Neural progenitor cell (in vitro differentiated cells): ENCODE data around the gene OR11H12. TPM values are rescaled to one million over a fixed set of nuclear protein-coding genes. Genes with fewer than 3 reads are reported as not detected.
"Not testable (repeated sequence)": the region's sequence is repeated elsewhere in the genome, so short reads cannot be mapped to it uniquely, and the experiment has no call there.

Experiments used
- DNase-seq: peaks from one replicate; pipeline ENCODE4 v3.0.0-alpha.2; 2016; ENCODE audit warnings: low spot score
- H2AFZ ChIP-seq: fragments of 200-600 bp; sonication (generic); replicated peaks from 2 replicates; pipeline ENCODE4 v1.6.1; 2016; ENCODE audit warnings: antibody characterized with exemption
- H3F3A ChIP-seq: fragments of 200-600 bp; sonication (generic); 2 replicates; pipeline ENCODE4 v1.6.1; 2016; ENCODE audit warnings: antibody characterized with exemption, low read depth
- H3K27ac ChIP-seq: fragments of 200-600 bp; sonication (generic); 2 replicates; pipeline ENCODE4 v1.5.1; 2016; ENCODE audit warnings: mild to moderate bottlenecking
- H3K27me3 ChIP-seq: fragments of 200-600 bp; sonication (generic); 2 replicates; pipeline ENCODE4 v1.6.1; 2016; ENCODE audit warnings: mild to moderate bottlenecking, moderate library complexity
- H3K36me3 ChIP-seq: fragments of 200-600 bp; sonication (generic); 2 replicates; pipeline ENCODE4 v1.5.1; 2016
- H3K4me1 ChIP-seq: fragments of 200-600 bp; sonication (generic); 2 replicates; pipeline ENCODE4 v1.6.1; 2016; ENCODE audit warnings: mixed run types
- H3K4me2 ChIP-seq: fragments of 200-600 bp; sonication (generic); 2 replicates; pipeline ENCODE4 v1.6.1; 2016
- H3K4me3 ChIP-seq: fragments of 200-600 bp; sonication (generic); 2 replicates; pipeline ENCODE4 v1.5.1; 2016
- H3K79me2 ChIP-seq: fragments of 200-600 bp; sonication (generic); 2 replicates; pipeline ENCODE4 v1.6.1; 2016; ENCODE audit warnings: low read depth
- H3K9ac ChIP-seq: fragments of 200-600 bp; sonication (generic); 2 replicates; pipeline ENCODE4 v1.6.1; 2016
- H3K9me3 ChIP-seq: fragments of 200-600 bp; sonication (generic); 2 replicates; pipeline ENCODE4 v1.5.1; 2016; ENCODE audit warnings: low read depth
- H4K20me1 ChIP-seq: fragments of 200-600 bp; sonication (generic); 2 replicates; pipeline ENCODE4 v1.6.1; 2016; ENCODE audit warnings: low read depth
- H3K27ac Mint-ChIP-seq: 3 replicates; pipeline ENCODE4 v1.8.0; 2021; ENCODE audit warnings: mixed read lengths
- H3K27me3 Mint-ChIP-seq: 2 replicates; pipeline ENCODE4 v1.8.0; 2022; ENCODE audit warnings: low read depth, mild to moderate bottlenecking, inconsistent platforms, moderate library complexity, mixed read lengths; ENCODE audit not compliant: insufficient read depth
- H3K36me3 Mint-ChIP-seq: 3 replicates; pipeline ENCODE4 v1.8.0; 2021; ENCODE audit warnings: mixed read lengths
- H3K4me1 Mint-ChIP-seq: 3 replicates; pipeline ENCODE4 v1.8.0; 2021; ENCODE audit warnings: mixed read lengths
- H3K4me3 Mint-ChIP-seq: 3 replicates; pipeline ENCODE4 v1.8.0; 2021; ENCODE audit warnings: mild to moderate bottlenecking, moderate library complexity, mixed read lengths
- H3K9me3 Mint-ChIP-seq: 3 replicates; pipeline ENCODE4 v1.8.0; 2020; ENCODE audit warnings: mixed read lengths
- total RNA-seq: library from RNA; depleted of rRNA; stranded (reverse); fragments of >200 nt; gene quantifications from 2 replicates; pipeline ENCODE4 v1.2.3, GENCODE V29; 2015; ENCODE audit warnings: low replicate concordance

Gene OR11H12, protein sequence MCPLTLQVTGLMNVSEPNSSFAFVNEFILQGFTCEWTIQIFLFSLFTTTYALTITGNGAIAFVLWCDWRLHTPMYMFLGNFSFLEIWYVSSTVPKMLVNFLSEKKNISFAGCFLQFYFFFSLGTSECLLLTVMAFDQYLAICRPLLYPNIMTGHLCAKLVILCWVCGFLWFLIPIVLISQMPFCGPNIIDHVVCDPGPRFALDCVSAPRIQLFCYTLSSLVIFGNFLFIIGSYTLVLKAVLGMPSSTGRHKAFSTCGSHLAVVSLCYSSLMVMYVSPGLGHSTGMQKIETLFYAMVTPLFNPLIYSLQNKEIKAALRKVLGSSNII
- not detected in 2 replicates for total RNA-seq

DNA sequence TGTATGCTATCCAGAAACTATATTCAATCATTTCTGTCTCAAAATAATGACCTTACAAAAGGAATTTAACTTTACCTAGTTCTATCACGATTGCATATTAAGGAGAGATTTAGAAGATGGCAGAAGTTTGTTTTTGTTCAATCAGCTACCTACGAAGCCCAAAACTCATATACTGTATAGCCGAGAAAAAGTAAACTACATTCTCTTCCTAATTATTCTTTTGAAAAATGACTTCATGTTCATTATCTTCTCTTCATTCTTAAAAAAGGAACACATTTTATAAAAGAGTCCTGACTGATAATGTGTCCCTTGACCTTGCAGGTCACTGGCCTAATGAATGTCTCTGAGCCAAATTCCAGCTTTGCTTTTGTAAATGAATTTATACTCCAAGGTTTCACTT, at the start of gene OR11H12:
Gene OR11H12 (plus strand): TSS at position 301 of the 400 bp plus-strand sequence. CDS start 0 bp downstream, at position 301.
- H3K27ac Mint-ChIP-seq, H3K27me3 ChIP-seq, H3K36me3 ChIP-seq, H3K9me3 Mint-ChIP-seq, H4K20me1 ChIP-seq, H3K4me1 ChIP-seq, H3K9me3 ChIP-seq, H3K4me3 ChIP-seq, H3K4me1 Mint-ChIP-seq, H3K36me3 Mint-ChIP-seq, H3K27me3 Mint-ChIP-seq, H2AFZ ChIP-seq, H3K9ac ChIP-seq, H3K27ac ChIP-seq, DNase-seq, H3K79me2 ChIP-seq, H3F3A ChIP-seq, H3K4me3 Mint-ChIP-seq, H3K4me2 ChIP-seq: not testable (repeated sequence)

DNA sequence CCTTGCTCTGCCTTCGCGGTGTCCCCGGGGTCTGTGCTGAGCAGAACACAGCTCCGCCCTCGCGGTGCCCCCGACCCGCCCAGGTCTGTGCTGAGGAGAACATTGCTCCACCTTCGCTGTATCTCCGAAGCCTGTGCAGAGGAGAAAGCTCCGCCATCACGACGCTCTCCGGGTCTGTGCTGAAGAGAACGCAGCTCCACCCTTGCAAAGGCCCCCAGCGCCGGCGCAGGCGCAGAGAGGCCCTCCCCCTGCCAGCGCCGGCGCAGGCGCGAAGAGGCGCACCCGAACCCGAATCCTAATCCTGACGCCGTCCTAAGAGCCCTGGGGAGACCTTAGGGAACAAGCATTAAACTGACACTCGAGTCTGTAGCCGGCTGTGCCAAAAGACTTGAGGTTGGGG, 18.0 kb upstream of the OR11H12 start:
- H3K4me3 ChIP-seq, H3K36me3 Mint-ChIP-seq, DNase-seq, H3K9me3 ChIP-seq, H3F3A ChIP-seq, H3K4me1 Mint-ChIP-seq, H3K4me3 Mint-ChIP-seq, H4K20me1 ChIP-seq, H3K4me2 ChIP-seq, H3K9ac ChIP-seq, H3K36me3 ChIP-seq, H3K4me1 ChIP-seq, H3K27ac Mint-ChIP-seq, H3K27ac ChIP-seq, H3K79me2 ChIP-seq, H3K9me3 Mint-ChIP-seq, H3K27me3 Mint-ChIP-seq, H2AFZ ChIP-seq, H3K27me3 ChIP-seq: not testable (repeated sequence)

DNA sequence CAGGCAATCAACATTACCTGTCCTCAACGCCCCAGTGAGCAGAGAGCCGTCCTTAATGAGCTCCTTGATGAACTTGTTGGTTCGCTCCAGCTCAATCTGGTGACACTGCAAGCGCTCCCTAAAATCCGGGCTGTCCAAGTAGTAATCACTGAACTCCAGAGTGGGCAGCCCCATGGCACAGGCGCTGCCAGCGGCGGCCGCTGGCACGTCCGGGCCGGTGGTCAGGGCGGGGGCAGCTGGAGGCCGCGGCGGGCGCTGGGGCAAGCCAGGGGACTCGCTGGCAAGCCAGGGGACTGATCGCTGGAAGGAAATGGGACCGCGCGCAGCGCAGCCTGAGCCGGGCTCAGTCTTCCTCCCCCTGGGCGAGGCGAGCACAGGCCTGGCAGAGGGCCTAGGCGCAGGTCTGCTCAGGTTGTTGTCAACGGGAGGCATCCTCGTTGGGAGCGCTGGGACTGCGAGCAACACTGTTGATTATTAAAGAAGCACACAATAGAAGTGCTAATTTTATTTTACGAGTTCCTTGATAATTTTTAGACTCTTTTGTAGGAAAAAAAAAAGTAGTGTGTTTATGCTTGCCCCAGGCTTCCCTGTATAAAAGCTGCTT, 25.8 kb downstream of the OR11H12 start:
- not testable (repeated sequence) for H3K4me2 ChIP-seq, H3K36me3 ChIP-seq, H3K79me2 ChIP-seq, H3K4me3 Mint-ChIP-seq, H4K20me1 ChIP-seq, H3K4me1 ChIP-seq, H3K9me3 Mint-ChIP-seq, H3K27ac Mint-ChIP-seq, H3K9me3 ChIP-seq, H3K9ac ChIP-seq, H3K27me3 ChIP-seq, H3K4me1 Mint-ChIP-seq, DNase-seq, H2AFZ ChIP-seq, H3K36me3 Mint-ChIP-seq, H3K4me3 ChIP-seq, H3K27ac ChIP-seq, H3F3A ChIP-seq, H3K27me3 Mint-ChIP-seq

DNA sequence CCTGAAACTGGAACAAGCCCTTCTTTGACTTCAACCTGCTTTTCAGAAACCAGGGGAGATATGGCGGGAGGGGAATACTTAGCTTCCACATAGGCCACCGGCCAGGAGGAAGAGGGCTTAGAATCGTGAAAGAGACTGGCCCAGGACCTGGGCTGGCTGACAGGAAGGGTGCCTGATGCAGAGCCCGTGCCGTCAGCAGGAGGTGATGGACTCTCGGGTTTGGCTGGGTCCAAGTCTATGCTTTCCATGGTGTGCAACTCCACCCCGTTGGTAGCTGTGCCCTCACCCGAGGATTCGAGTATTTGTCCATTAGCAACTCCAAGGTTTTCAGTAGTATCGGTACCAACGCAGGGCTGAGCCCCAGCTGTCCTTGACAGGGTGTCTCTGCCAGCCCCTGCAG, 35.1 kb downstream of the OR11H12 start:
- not testable (repeated sequence) for H3K9me3 ChIP-seq, H3K27me3 Mint-ChIP-seq, H3K4me2 ChIP-seq, H3K9me3 Mint-ChIP-seq, H3K79me2 ChIP-seq, H3K4me1 Mint-ChIP-seq, H3K27me3 ChIP-seq, DNase-seq, H3K4me1 ChIP-seq, H3K36me3 Mint-ChIP-seq, H4K20me1 ChIP-seq, H3F3A ChIP-seq, H3K27ac Mint-ChIP-seq, H3K9ac ChIP-seq, H3K36me3 ChIP-seq, H3K4me3 Mint-ChIP-seq, H2AFZ ChIP-seq, H3K4me3 ChIP-seq, H3K27ac ChIP-seq

DNA sequence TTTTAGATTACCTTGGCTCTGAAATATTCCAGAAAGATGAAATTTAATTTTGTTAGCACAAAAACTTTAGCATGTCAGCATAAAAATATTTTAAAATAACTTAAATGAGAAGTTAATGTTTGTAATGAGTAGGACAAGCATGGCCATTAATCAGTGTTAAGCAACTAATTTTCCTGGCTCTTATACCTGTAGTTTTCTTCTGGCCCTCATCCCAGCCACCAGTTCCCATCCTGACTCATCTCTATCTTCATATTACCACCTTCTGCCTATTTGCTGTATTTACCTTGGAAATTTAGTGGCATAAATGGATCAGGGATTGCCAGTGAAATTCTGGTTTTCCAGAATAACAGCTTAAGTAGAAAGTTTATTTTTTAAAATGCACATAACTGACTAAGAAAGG, 37.1 kb downstream of the OR11H12 start:
- H3K27me3 ChIP-seq, H3K4me3 ChIP-seq, H3F3A ChIP-seq, H3K36me3 Mint-ChIP-seq, H3K9me3 Mint-ChIP-seq, H4K20me1 ChIP-seq, H3K36me3 ChIP-seq, H3K4me3 Mint-ChIP-seq, H3K9ac ChIP-seq, DNase-seq, H3K27me3 Mint-ChIP-seq, H3K27ac ChIP-seq, H3K4me1 ChIP-seq, H3K4me2 ChIP-seq, H3K9me3 ChIP-seq, H2AFZ ChIP-seq, H3K4me1 Mint-ChIP-seq, H3K27ac Mint-ChIP-seq, H3K79me2 ChIP-seq: not testable (repeated sequence)

DNA sequence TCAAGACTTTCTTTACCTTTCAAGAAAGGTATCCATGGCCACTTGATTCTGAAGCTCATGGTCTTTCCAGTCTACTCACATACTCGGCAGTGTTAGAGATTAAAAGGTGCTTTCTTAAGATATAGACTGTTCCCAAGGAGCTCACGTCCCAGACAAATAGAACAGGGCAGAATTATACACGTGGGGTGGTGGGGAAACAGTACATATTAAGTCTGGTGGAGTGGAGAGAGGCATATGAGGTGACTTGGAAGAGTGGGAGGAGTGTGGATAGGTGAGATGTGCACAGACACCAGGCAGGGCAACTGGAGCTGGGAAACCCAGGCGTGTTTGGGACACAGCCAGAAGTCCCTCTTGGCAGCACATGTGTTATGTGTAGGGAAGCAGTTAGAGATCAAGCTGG, 37.9 kb downstream of the OR11H12 start:
- H3K27ac ChIP-seq, H2AFZ ChIP-seq, H3K27me3 ChIP-seq, H3K79me2 ChIP-seq, H3K27me3 Mint-ChIP-seq, H3K27ac Mint-ChIP-seq, H3K4me1 ChIP-seq, H3K4me3 ChIP-seq, H3K9me3 Mint-ChIP-seq, H3K4me1 Mint-ChIP-seq, H4K20me1 ChIP-seq, H3K36me3 ChIP-seq, DNase-seq, H3K9me3 ChIP-seq, H3K36me3 Mint-ChIP-seq, H3K4me2 ChIP-seq, H3K4me3 Mint-ChIP-seq, H3F3A ChIP-seq, H3K9ac ChIP-seq: not testable (repeated sequence)

DNA sequence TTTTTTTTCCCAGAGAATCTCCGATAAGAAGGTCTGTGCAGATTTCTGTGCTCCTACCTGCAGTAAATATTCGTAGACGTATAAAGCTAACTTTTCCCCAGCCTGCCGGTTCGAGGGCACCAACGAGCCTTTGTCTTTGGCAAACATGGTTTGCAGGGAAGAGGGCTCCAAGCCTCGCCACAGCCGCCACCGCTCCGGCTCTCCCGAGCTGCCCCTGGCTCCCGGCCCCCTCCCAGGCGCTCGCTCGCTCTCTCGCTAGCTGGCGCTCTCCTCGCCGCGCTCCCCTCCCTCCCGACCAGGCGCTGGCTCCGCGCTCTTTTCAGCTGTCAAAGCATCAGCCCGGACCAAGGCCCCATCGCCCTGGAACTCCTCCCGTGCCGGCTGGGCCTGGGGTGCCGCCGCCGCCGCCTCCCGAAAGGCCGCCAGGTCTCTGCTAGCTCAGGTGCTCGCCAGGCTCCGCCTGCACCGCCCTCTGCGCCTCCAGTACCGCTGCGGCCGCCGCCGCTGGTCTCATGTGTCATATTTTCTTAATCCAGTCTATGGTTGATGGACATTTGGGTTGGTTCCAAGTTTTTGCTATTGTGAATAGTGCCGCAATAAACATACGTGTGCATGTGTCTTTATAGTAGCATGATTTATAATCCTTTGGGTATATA, 45.3 kb downstream of the OR11H12 start:
- H3K4me3 Mint-ChIP-seq, H4K20me1 ChIP-seq, H3K36me3 Mint-ChIP-seq, H3K27me3 ChIP-seq, H3K9ac ChIP-seq, H3K36me3 ChIP-seq, H3F3A ChIP-seq, H3K9me3 Mint-ChIP-seq, H3K27me3 Mint-ChIP-seq, H3K27ac Mint-ChIP-seq, H3K27ac ChIP-seq, DNase-seq, H3K79me2 ChIP-seq, H3K4me1 ChIP-seq, H3K4me1 Mint-ChIP-seq, H3K4me2 ChIP-seq, H3K4me3 ChIP-seq, H3K9me3 ChIP-seq, H2AFZ ChIP-seq: not testable (repeated sequence)
